Stimulated activated CD8-positive, alpha-beta memory T cell treated with anti-CD3 and anti-CD28 coated beads, Interleukin-15, amount 100 ng/mL, for 1 hour (primary cell): Measurements from ENCODE around the gene STK16.

Source experiments
- DNase-seq: peaks from one replicate; pipeline ENCODE4 v3.0.0-alpha.2; 2020; ENCODE audit warnings: low read depth

STK16 gene

GRCh38 chr2:219214141-219214540 lies 31.1 kb upstream of the STK16 start:
- no peak for DNase-seq

GRCh38 chr2:219214786-219215185 lies 30.5 kb upstream of the STK16 start:
- DNase-seq, result no peak

- no peak for DNase-seq
These were observed 29.3 kb upstream of the STK16 start for GRCh38 chr2:219215871-219216534.

- DNase-seq, result no peak
These were observed 28.8 kb upstream of the STK16 start for GRCh38 chr2:219216535-219216915.

- no peak for DNase-seq
These were observed 27.0 kb upstream of the STK16 start for GRCh38 chr2:219218217-219218731.

- DNase-seq, result peak; percentile 70
These were observed 26.3 kb upstream of the STK16 start, which contains the start of gene ABCB6 for GRCh38 chr2:219218732-219219701. TSS of gene ABCB6 (minus strand) at chr2:219218958. CDS start at chr2:219218673, 285 bp downstream.

GRCh38 chr2:219219784-219220532 lies 25.3 kb upstream of the STK16 start:
- no peak for DNase-seq

- no peak for DNase-seq
These were observed 24.5 kb upstream of the STK16 start for GRCh38 chr2:219220652-219221402.

GRCh38 chr2:219221957-219222518 lies 23.2 kb upstream of the STK16 start:
- no peak for DNase-seq

GRCh38 chr2:219223831-219224610 lies 21.3 kb upstream of the STK16 start:
- DNase-seq, result no peak

GRCh38 chr2:219225350-219225749 lies 19.9 kb upstream of the STK16 start:
- DNase-seq, result no peak

GRCh38 chr2:219228041-219228910 lies 17.0 kb upstream of the STK16 start:
- no peak for DNase-seq

- no peak for DNase-seq
These were observed 16.4 kb upstream of the STK16 start for GRCh38 chr2:219228911-219229304.

GRCh38 chr2:219229305-219230058 lies 15.8 kb upstream of the STK16 start, which contains the start of the genes ANKZF1 and ATG9A:
TSS of gene ANKZF1 (plus strand) at chr2:219229806. CDS start at chr2:219230258, 452 bp downstream.
TSS of gene ATG9A (minus strand) at chr2:219229636. CDS start at chr2:219228024, 1,612 bp downstream.
- peak; percentile 95 for DNase-seq

GRCh38 chr2:219230059-219230540 lies 15.2 kb upstream of the STK16 start:
- DNase-seq, result no peak

GRCh38 chr2:219234331-219234730 lies 10.9 kb upstream of the STK16 start:
- DNase-seq, result no peak

- no peak for DNase-seq
These were observed 2.0 kb upstream of the STK16 start for GRCh38 chr2:219243291-219243761.

- DNase-seq, result no peak
These were observed 511 bp upstream of the STK16 start for GRCh38 chr2:219244789-219245147.
